ENCODE results near the gene UBN2.

DNA sequence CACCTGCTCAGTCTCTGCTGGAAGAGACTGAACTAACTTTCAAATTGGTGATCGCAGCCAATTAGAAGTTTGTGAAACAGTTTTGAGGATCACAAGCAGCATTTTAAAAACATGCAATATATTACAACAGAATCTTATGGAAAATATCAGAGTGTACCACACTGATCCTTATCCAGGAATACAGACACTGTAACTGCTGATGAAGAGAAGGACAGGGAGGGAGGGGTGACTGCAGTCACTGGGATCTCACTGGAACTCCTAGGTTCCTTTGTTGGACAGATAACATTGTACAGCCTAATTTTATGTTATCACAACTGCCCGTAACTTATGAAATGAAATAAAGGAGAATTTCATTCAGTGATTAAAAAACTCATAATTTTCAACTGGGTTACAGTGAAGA, 6.8 kb upstream of the UBN2 start:
- TF ChIP-seq, protein P1, sequence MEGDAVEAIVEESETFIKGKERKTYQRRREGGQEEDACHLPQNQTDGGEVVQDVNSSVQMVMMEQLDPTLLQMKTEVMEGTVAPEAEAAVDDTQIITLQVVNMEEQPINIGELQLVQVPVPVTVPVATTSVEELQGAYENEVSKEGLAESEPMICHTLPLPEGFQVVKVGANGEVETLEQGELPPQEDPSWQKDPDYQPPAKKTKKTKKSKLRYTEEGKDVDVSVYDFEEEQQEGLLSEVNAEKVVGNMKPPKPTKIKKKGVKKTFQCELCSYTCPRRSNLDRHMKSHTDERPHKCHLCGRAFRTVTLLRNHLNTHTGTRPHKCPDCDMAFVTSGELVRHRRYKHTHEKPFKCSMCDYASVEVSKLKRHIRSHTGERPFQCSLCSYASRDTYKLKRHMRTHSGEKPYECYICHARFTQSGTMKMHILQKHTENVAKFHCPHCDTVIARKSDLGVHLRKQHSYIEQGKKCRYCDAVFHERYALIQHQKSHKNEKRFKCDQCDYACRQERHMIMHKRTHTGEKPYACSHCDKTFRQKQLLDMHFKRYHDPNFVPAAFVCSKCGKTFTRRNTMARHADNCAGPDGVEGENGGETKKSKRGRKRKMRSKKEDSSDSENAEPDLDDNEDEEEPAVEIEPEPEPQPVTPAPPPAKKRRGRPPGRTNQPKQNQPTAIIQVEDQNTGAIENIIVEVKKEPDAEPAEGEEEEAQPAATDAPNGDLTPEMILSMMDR (IDR thresholded peaks at IDR 0.05; ENCODE audit: low read depth, low read length, poor library complexity, severe bottlenecking): no peak
- TF ChIP-seq EZH2phosphoT487 (IDR thresholded peaks at IDR 0.05; ENCODE audit: borderline replicate concordance, low read length): no peak

Data from DOHH2 (cell line).